Nephron (organoid): ENCODE results near the gene UBE4A.

Experiments
- H3K27ac Mint-ChIP-seq, 3 experiments: 2 replicates each; pipeline ENCODE4 v1.8.0; 2020; ENCODE audit warnings: mixed read lengths in 3 of 3, mild to moderate bottlenecking in 2 of 3, moderate library complexity in 1 of 3
- H3K27me3 Mint-ChIP-seq: 2 replicates; pipeline ENCODE4 v1.8.0; 2021; ENCODE audit warnings: low read depth, mild to moderate bottlenecking, moderate library complexity, mixed read lengths
- H3K36me3 Mint-ChIP-seq: 2 replicates; pipeline ENCODE4 v1.8.0; 2020; ENCODE audit warnings: low read depth, mixed read lengths
- H3K4me1 Mint-ChIP-seq: 2 replicates; pipeline ENCODE4 v1.8.0; 2020; ENCODE audit warnings: mixed read lengths
- H3K4me3 Mint-ChIP-seq, 3 experiments: 2 replicates each; pipeline ENCODE4 v1.8.0; 2020; ENCODE audit warnings: mild to moderate bottlenecking in 3 of 3, mixed read lengths in 3 of 3, moderate library complexity in 2 of 3
- H3K9me3 Mint-ChIP-seq: 2 replicates; pipeline ENCODE4 v1.8.0; 2020; ENCODE audit warnings: mixed read lengths
- CTCF ChIP-seq, 3 experiments: fragments of 200-600 bp; sonication (generic); IDR thresholded peaks; one replicate each; pipeline ENCODE4 v1.5.0; 2021; ENCODE audit warnings: antibody characterized with exemption in 3 of 3; ENCODE audit not compliant: unreplicated experiment in 3 of 3

The UBE4A gene

GRCh38 chr11:118437208-118438125 is 78.1 kb downstream of the UBE4A start:
- H3K36me3 Mint-ChIP-seq, result peaks cover 12% of the 10 kb centered on the region
- peaks cover 59% of the 10 kb centered on the region for H3K4me1 Mint-ChIP-seq
- peaks cover 3% of the 10 kb centered on the region for H3K27me3 Mint-ChIP-seq
- no peak for TF ChIP-seq CTCF (IDR thresholded peaks at IDR 0.05; ENCODE audit: unreplicated experiment in 3 of 3)
- H3K9me3 Mint-ChIP-seq, result no peaks in the 10 kb centered on the region
- peak overlapping the region; percentile 98 for H3K4me3 Mint-ChIP-seq
- H3K27ac Mint-ChIP-seq, result peak overlapping the region; percentile 81 to 87 (median 87)

GRCh38 chr11:118438314-118438931 is 79.0 kb downstream of the UBE4A start:
- H3K36me3 Mint-ChIP-seq, result peaks cover 12% of the 10 kb centered on the region
- no peak for TF ChIP-seq CTCF (IDR thresholded peaks at IDR 0.05; ENCODE audit: unreplicated experiment in 3 of 3)
- peak overlapping the region; percentile 81 to 87 (median 87) for H3K27ac Mint-ChIP-seq
- H3K27me3 Mint-ChIP-seq, result peaks cover 3% of the 10 kb centered on the region
- peaks cover 68% of the 10 kb centered on the region for H3K4me1 Mint-ChIP-seq
- no peaks in the 10 kb centered on the region for H3K9me3 Mint-ChIP-seq
- H3K4me3 Mint-ChIP-seq, result peak overlapping the region; percentile 98

GRCh38 chr11:118439646-118440045 is 80.2 kb downstream of the UBE4A start:
- TF ChIP-seq CTCF (IDR thresholded peaks at IDR 0.05; ENCODE audit: unreplicated experiment in 3 of 3), result no peak
- Mint-ChIP-seq H3K27ac (peak overlapping the region in 2 of 3 experiments; percentile 30 to 87), H3K4me3 (peak overlapping the region; percentile 98), H3K9me3 (no peaks in the 10 kb centered on the region), H3K27me3 (peaks cover 3% of the 10 kb centered on the region), H3K4me1 (peaks cover 68% of the 10 kb centered on the region), H3K36me3 (peaks cover 13% of the 10 kb centered on the region)

- Mint-ChIP-seq H3K27me3 (peaks cover 3% of the 10 kb centered on the region), H3K9me3 (no peaks in the 10 kb centered on the region), H3K27ac (peak overlapping the region in 1 of 3 experiments; percentile 46), H3K4me1 (peaks cover 65% of the 10 kb centered on the region), H3K4me3 (peak overlapping the region in 2 of 3 experiments; percentile 17 to 23), H3K36me3 (peaks cover 27% of the 10 kb centered on the region)
- TF ChIP-seq CTCF (IDR thresholded peaks at IDR 0.05; ENCODE audit: unreplicated experiment in 3 of 3), result no peak
These were observed 82.4 kb downstream of the UBE4A start for GRCh38 chr11:118441770-118442275.

GRCh38 chr11:118442301-118442700 is 82.9 kb downstream of the UBE4A start:
- Mint-ChIP-seq H3K4me1 (peaks cover 62% of the 10 kb centered on the region), H3K27ac (peak overlapping the region in 1 of 3 experiments; percentile 46), H3K9me3 (no peaks in the 10 kb centered on the region), H3K4me3 (no peak overlapping the region), H3K27me3 (peaks cover under 1% of the 10 kb centered on the region), H3K36me3 (peaks cover 32% of the 10 kb centered on the region)
- no peak for TF ChIP-seq CTCF (IDR thresholded peaks at IDR 0.05; ENCODE audit: unreplicated experiment in 3 of 3)
